GM21737 (cell line): ENCODE data around the gene CCDC34.
A peak's percentile ranks its signal among the peaks of the same experiment; 100 is the strongest.
"Not testable (repeated sequence)": the region's sequence is repeated elsewhere in the genome, so short reads cannot be mapped to it uniquely, and the experiment has no call there.

Experiments
- ATAC-seq: cut with Tn5 transposase; IDR thresholded peaks from one replicate; pipeline ENCODE4 v1.9.1; 2021; ENCODE audit warnings: mild to moderate bottlenecking, moderate library complexity; ENCODE audit not compliant: unreplicated experiment

Gene CCDC34

DNA sequence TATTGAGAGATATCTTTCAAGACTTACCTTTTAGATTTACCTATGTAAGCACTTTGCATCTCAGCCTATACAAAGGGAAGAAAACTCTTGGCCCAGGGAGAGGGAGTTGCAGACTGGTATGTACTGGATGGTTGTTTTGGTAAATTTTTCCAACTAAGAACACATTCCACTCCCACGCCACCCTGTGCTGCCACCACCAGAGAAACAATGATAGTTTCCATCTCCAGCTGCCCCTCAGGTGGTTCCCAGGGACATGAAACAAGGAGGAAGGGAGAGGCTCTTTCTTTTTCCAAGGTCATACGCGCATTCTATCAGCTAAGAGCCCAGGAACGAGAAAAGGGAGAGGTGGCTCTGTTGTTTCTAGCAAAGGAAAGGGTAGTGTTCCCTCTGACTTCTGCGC lies 34.4 kb downstream of the CCDC34 start:
- ATAC-seq, result no peak

- ATAC-seq, result not testable (repeated sequence)
Measured at GRCh38 chr11:27327064-27327463, 36.0 kb downstream of the CCDC34 start.

GRCh38 chr11:27322196-27322595 lies 40.8 kb downstream of the CCDC34 start:
- not testable (repeated sequence) for ATAC-seq

- not testable (repeated sequence) for ATAC-seq
Measured at GRCh38 chr11:27321340-27321739, 41.7 kb downstream of the CCDC34 start.

- peak; percentile 98 for ATAC-seq
Measured at GRCh38 chr11:27319072-27319471, 43.9 kb downstream of the CCDC34 start.

- ATAC-seq, result no peak
Measured at GRCh38 chr11:27317751-27318150, 45.3 kb downstream of the CCDC34 start.

DNA sequence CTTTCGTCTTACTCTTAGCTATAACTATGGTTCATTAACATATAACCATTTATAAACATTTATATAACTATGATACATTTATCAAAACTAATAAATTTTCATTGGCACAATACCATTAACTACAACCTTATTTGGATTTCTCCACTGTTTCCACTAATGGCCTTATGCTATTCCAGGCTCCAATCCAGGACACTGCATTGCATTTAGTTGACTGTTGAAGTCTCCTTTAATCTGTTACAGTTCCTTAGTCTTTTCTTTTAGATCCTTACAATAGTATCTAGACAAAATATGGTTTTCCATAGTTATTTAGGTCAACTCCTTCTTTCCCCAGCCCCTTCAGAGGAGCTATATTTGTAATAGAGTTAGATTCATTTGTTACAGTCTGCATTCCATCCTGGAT lies 47.2 kb downstream of the CCDC34 start:
- no peak for ATAC-seq

DNA sequence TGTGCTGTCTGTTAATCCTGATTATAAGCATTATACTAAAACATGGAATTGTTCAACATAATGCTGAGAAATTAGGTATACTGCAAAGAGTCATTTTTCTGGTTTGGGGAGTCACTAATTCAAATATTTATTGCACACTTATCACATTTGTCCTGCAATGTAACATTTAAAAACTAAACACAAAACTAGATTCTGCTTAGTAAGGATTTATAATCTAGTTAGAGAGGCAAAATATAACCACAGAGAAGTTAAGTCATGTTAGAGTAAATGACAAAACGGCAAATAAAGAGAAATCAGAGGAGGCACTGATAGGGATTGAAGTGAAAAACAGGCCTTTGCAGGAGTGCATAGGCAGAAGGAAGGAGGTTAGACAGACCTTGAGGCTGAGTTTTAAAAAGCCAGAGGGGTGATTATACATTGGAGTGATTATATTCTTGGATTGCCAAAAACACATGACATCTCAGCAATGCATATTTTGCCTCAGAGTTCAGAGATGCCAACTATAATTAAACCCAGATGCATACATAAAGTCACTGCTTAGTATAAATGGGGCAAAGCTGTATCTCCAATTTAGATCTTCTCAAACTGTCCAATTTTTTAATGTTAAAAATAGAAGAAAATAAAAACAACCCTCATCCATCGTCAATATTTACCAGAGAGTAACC lies 49.7 kb downstream of the CCDC34 start:
- no peak for ATAC-seq

- no peak for ATAC-seq
Measured at GRCh38 chr11:27312110-27312509, 50.9 kb downstream of the CCDC34 start.

DNA sequence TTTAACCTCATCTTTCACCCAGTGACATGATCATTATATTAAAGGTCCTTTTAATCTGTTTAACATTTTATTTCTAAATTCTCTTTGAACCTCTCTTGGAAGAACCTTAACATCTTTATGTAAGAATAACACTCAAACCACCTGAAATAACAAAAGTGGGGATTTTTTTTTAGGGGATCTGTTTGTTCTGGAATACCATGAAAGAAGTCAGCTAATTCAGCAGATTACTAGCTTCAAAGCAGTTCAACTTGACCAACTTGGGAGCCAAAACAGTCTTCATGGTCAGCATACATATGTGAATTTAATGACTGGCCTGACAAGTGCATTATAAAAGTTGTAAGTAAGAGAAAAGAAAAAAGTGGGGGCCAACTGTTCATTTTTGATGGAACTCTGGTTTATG lies 52.3 kb downstream of the CCDC34 start:
- no peak for ATAC-seq

DNA sequence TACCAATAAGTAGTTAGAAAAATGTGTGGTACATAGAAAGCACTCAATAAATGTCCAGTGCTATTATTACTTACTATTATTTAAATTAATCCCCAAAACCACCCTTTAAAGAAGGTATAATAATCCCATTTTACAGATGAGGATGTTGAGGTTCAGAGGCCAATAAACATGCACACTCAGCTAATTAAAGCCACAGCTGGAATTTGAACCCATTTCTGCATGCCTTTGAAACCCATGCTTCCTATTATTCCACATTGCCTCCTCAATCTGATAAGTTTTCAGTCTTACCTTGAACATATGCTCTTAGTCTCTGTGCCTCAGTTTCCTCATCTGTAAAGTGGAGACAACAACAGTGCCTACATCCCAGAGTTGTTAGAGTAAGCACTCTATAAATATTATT lies 52.8 kb downstream of the CCDC34 start:
- ATAC-seq, result no peak

DNA sequence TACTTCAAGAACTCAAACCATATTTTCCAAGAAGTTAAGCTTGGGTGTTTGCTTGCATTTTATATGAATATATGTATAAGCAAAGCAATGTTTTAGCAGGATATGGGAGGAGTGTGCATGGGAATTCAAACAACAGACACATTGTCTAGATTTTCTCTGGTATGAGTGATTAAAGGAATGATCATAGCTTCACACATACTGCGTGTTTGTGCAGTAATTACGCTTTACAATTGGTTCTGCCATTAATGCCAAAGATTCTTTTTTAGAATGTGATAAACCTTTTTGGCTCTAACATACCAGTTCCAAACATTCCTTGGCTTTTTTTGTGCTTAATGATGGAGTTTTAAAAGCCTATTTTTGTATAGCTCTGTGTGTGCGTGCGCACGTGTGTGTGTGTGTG lies 54.0 kb downstream of the CCDC34 start:
- no peak for ATAC-seq

DNA sequence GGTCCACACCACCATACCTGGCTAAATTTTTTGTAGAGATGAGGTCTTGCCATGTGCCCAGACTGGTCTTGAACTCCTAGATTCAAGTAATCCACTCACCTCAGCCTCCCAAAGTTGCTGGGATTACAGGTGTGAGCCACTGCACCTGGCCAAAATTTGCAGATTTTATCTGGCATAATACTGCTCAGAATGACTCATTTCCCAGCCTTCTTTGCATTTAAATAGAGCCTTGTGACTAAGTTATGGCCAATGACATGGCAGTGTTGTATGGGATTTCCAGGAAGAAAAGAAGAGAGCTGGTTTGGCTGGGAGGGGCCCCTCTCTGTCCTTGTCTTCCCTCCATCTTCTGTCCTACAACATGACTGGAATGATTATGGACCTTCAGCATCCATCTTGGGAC lies 55.8 kb downstream of the CCDC34 start:
- no peak for ATAC-seq

- ATAC-seq, result no peak
Measured at GRCh38 chr11:27305751-27306150, 57.3 kb downstream of the CCDC34 start.

DNA sequence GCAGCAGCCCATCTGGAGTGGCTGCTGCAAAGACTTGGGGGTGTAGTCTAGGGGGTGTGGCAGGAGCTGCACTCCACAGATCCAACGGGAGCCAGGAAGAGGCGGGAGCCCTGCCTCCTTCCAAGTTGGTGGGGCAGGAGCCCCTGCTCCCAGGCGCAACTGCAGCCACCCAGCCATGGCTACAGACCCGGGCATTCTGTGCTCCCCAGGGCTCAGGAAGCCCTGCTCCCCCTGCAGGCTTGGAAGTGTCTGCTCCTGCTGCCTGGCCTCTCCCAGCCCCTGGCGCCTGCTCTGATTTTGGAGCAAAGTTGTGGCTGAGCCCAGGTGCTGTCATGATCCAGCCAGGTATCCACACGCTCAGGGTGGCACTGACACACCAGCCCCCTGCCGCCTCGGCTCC lies 58.5 kb downstream of the CCDC34 start:
- ATAC-seq, result no peak

- ATAC-seq, result no peak
Measured at GRCh38 chr11:27303903-27304302, 59.1 kb downstream of the CCDC34 start.

DNA sequence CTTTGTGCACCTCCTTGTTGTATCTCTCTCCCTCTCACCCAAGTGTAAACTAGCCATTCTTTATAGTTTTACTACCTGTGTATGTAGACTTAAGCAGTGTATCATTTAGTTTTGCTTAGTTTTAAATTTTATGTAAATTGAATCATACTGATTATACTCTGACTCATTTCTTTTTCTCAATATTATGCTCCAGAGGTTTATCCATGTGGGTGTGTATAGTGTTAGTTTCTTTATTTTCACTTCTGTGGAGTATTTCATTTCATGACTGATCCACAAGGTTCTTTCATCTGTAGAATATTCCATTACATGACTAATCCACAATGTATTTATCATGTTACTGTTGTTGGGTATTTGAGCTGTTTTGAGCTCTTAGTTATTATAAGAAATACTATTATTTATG lies 62.0 kb downstream of the CCDC34 start:
- no peak for ATAC-seq

- ATAC-seq, result no peak
Measured at GRCh38 chr11:27297616-27298015, 65.4 kb downstream of the CCDC34 start.

- no peak for ATAC-seq
Measured at GRCh38 chr11:27296497-27296896, 66.5 kb downstream of the CCDC34 start.

- no peak for ATAC-seq
Measured at GRCh38 chr11:27295928-27296327, 67.1 kb downstream of the CCDC34 start.

DNA sequence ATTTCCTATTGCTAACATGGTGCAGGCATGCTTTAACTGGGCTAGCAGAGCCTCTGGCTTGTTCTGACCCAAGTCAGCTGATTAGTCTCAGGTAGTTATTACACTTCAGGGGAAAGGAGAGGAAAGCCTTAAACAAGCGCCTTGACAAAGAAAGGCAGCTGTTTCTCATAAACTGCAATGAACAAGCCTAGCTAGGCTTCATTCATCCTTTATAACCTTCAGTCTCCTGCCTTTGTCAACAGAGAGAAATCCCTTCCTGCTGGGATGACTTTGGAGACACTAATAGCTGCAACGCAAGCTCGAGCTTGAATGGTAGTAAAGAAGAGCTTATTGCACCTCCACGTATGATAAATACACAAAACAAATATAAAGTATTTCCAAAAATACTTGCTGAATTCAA lies 68.4 kb downstream of the CCDC34 start:
- no peak for ATAC-seq

GRCh38 chr11:27293515-27294417 lies 69.2 kb downstream of the CCDC34 start:
- ATAC-seq, result no peak
